MM.1S (cell line): ENCODE data around the gene DENND1A.
"Not testable (repeated sequence)": the region's sequence is repeated elsewhere in the genome, so short reads cannot be mapped to it uniquely, and the experiment has no call there.

ENCODE experiments used
- DNase-seq: peaks from one replicate; pipeline ENCODE4 v3.0.0-alpha.2; 2015
- H2AFZ ChIP-seq: fragments of 300-600 bp; sonication (generic); 2 replicates; pipeline ENCODE4 v1.6.0; 2016; ENCODE audit warnings: antibody characterized with exemption, low read length
- H3F3A ChIP-seq: fragments of 300-600 bp; sonication (generic); 2 replicates; pipeline ENCODE4 v1.6.1; 2016; ENCODE audit warnings: mild to moderate bottlenecking, antibody characterized with exemption, low read length, moderate library complexity, mixed read lengths; ENCODE audit not compliant: insufficient read depth
- H3K27ac ChIP-seq: fragments of 300-600 bp; sonication (generic); 2 replicates; pipeline ENCODE4 v1.5.1; 2016; ENCODE audit warnings: mild to moderate bottlenecking, low read length
- H3K27me3 ChIP-seq: fragments of 300-600 bp; sonication (generic); replicated peaks from 2 replicates; pipeline ENCODE4 v1.6.0; 2016; ENCODE audit warnings: low read length; ENCODE audit not compliant: insufficient read depth
- H3K36me3 ChIP-seq: fragments of 300-600 bp; sonication (generic); replicated peaks from 2 replicates; pipeline ENCODE4 v1.6.1; 2016; ENCODE audit warnings: mild to moderate bottlenecking, low read length, mixed read lengths; ENCODE audit not compliant: insufficient read depth
- H3K4me1 ChIP-seq: fragments of 300-600 bp; sonication (generic); 2 replicates; pipeline ENCODE4 v1.6.1; 2016; ENCODE audit warnings: low read length, mixed read lengths
- H3K4me2 ChIP-seq: fragments of 300-600 bp; sonication (generic); 2 replicates; pipeline ENCODE4 v1.6.0; 2016; ENCODE audit warnings: low read depth, low read length
- H3K4me3 ChIP-seq: fragments of 300-600 bp; sonication (generic); 2 replicates; pipeline ENCODE4 v1.5.1; 2016; ENCODE audit warnings: low read length, mixed read lengths
- H3K79me2 ChIP-seq: fragments of 300-600 bp; sonication (generic); 2 replicates; pipeline ENCODE4 v1.6.1; 2016; ENCODE audit warnings: mixed run types, low read length, mixed read lengths
- H3K9ac ChIP-seq: fragments of 300-600 bp; sonication (generic); 2 replicates; pipeline ENCODE4 v1.6.1; 2016; ENCODE audit warnings: low read length, mixed read lengths
- H3K9me2 ChIP-seq: fragments of 300-600 bp; sonication (generic); replicated peaks from 2 replicates; pipeline ENCODE4 v1.6.1; 2016; ENCODE audit warnings: mild to moderate bottlenecking, low read length, mixed read lengths; ENCODE audit not compliant: insufficient read depth
- H3K9me3 ChIP-seq: fragments of 300-600 bp; sonication (generic); replicated peaks from 2 replicates; pipeline ENCODE4 v1.6.1; 2016; ENCODE audit warnings: mild to moderate bottlenecking, low read length, mixed read lengths; ENCODE audit not compliant: insufficient read depth
- H4K20me1 ChIP-seq: fragments of 300-600 bp; sonication (generic); 2 replicates; pipeline ENCODE4 v1.6.1; 2016; ENCODE audit warnings: mild to moderate bottlenecking, low read length, moderate library complexity, mixed read lengths; ENCODE audit not compliant: insufficient read depth
- CTCF ChIP-seq: fragments of 300-600 bp; sonication (generic); IDR thresholded peaks from 2 replicates; pipeline ENCODE4 v1.5.1; 2016; ENCODE audit warnings: antibody characterized with exemption, low read length, mixed read lengths
- EZH2 ChIP-seq: fragments of 300-600 bp; sonication (generic); optimal IDR thresholded peaks from 2 replicates; pipeline ENCODE3; 2017; ENCODE audit warnings: low read depth, mild to moderate bottlenecking, antibody characterized with exemption, low read length, mixed read lengths
- EZH2phosphoT487 ChIP-seq: fragments of 300-600 bp; sonication (generic); IDR thresholded peaks from 2 replicates; pipeline ENCODE4 v1.6.1; 2018; ENCODE audit warnings: antibody characterized with exemption, low read length

DENND1A gene

GRCh38 chr9:123912167-123912897, 17.6 kb downstream of the DENND1A start:
- H3F3A ChIP-seq = no peaks in the 10 kb centered on the region
- no peak overlapping the region for H3K9ac ChIP-seq
- H3K36me3 ChIP-seq = no peaks in the 10 kb centered on the region
- no peaks in the 10 kb centered on the region for H4K20me1 ChIP-seq
- H2AFZ ChIP-seq = no peak overlapping the region
- H3K9me2 ChIP-seq = no peaks in the 10 kb centered on the region
- H3K4me2 ChIP-seq = no peak overlapping the region
- no peaks in the 10 kb centered on the region for H3K4me1 ChIP-seq
- DNase-seq = no peak
- H3K27ac ChIP-seq = no peak overlapping the region
- no peak overlapping the region for H3K4me3 ChIP-seq
- no peaks in the 10 kb centered on the region for H3K9me3 ChIP-seq
- peaks cover 24% of the 10 kb centered on the region for H3K79me2 ChIP-seq
- no peak for TF ChIP-seq CTCF
- TF ChIP-seq EZH2phosphoT487 = no peak
- TF ChIP-seq EZH2 = no peak
- H3K27me3 ChIP-seq = no peaks in the 10 kb centered on the region

GRCh38 chr9:123911024-123911423, 18.9 kb downstream of the DENND1A start:
- H3K79me2 ChIP-seq = peaks cover 17% of the 10 kb centered on the region

GRCh38 chr9:123909192-123909591, 20.7 kb downstream of the DENND1A start:
- not testable (repeated sequence) for DNase-seq

More at GRCh38 chr9:123911024-123911423, 18.9 kb downstream of the DENND1A start:
- Histone ChIP-seq H3K9ac (no peak overlapping the region), H3F3A (no peaks in the 10 kb centered on the region), H3K36me3 (no peaks in the 10 kb centered on the region), H3K27ac (no peak overlapping the region), H3K27me3 (no peaks in the 10 kb centered on the region), H3K9me3 (no peaks in the 10 kb centered on the region), H4K20me1 (no peaks in the 10 kb centered on the region), H3K4me1 (no peaks in the 10 kb centered on the region), H3K4me2 (no peak overlapping the region), H3K4me3 (no peak overlapping the region), H2AFZ (no peak overlapping the region), H3K9me2 (no peaks in the 10 kb centered on the region)
- TF ChIP-seq EZH2phosphoT487 (no peak), EZH2 (no peak)
- DNase-seq = no peak

GRCh38 chr9:123903550-123903949, 26.4 kb downstream of the DENND1A start:
- not testable (repeated sequence) for H2AFZ ChIP-seq, DNase-seq, H4K20me1 ChIP-seq, H3K4me1 ChIP-seq, H3K9me2 ChIP-seq, H3K4me2 ChIP-seq, H3K27ac ChIP-seq, H3K9ac ChIP-seq, H3K27me3 ChIP-seq, H3F3A ChIP-seq, H3K36me3 ChIP-seq, H3K9me3 ChIP-seq, H3K4me3 ChIP-seq
- peaks cover 19% of the 10 kb centered on the region for H3K79me2 ChIP-seq

More at GRCh38 chr9:123909192-123909591, 20.7 kb downstream of the DENND1A start:
- not testable (repeated sequence) for H3K4me3 ChIP-seq, H3F3A ChIP-seq, H3K27me3 ChIP-seq, H4K20me1 ChIP-seq, H3K9me2 ChIP-seq, H3K4me2 ChIP-seq, H3K27ac ChIP-seq, H3K4me1 ChIP-seq, H2AFZ ChIP-seq, H3K9me3 ChIP-seq, H3K36me3 ChIP-seq, H3K9ac ChIP-seq
- H3K79me2 ChIP-seq = peaks cover 10% of the 10 kb centered on the region; the same call in 1 of the 2 replicates
